Measurements from ENCODE around the gene NDUFS8. TPM values are rescaled to one million over a fixed set of nuclear protein-coding genes. Genes with fewer than 3 reads are reported as not detected.

The NDUFS8 gene
- total and polyA plus RNA-seq, 2 donors (not counting 1 experiment from before 2014, with no cell fraction given): 73.9 to 84.6 TPM

- CTCF ChIA-PET: no interaction called here
- ATAC-seq (ENCODE audit: low read depth): no peak
- TF ChIP-seq, protein P1, sequence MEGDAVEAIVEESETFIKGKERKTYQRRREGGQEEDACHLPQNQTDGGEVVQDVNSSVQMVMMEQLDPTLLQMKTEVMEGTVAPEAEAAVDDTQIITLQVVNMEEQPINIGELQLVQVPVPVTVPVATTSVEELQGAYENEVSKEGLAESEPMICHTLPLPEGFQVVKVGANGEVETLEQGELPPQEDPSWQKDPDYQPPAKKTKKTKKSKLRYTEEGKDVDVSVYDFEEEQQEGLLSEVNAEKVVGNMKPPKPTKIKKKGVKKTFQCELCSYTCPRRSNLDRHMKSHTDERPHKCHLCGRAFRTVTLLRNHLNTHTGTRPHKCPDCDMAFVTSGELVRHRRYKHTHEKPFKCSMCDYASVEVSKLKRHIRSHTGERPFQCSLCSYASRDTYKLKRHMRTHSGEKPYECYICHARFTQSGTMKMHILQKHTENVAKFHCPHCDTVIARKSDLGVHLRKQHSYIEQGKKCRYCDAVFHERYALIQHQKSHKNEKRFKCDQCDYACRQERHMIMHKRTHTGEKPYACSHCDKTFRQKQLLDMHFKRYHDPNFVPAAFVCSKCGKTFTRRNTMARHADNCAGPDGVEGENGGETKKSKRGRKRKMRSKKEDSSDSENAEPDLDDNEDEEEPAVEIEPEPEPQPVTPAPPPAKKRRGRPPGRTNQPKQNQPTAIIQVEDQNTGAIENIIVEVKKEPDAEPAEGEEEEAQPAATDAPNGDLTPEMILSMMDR (IDR thresholded peaks at IDR 0.05): no peak
- H3K4me2 ChIP-seq (replicated peaks; ENCODE audit: low read depth, low read length, poor library complexity, severe bottlenecking): no peak overlapping the region
- no peak overlapping the region for H2AFZ ChIP-seq (ENCODE audit: insufficient read depth, low read depth, low read length, poor library complexity, severe bottlenecking)
- H3K4me3 Mint-ChIP-seq: peak overlapping the region; percentile 19
- no peak overlapping the region for H3K4me3 ChIP-seq (ENCODE audit: control extremely low read depth in 1 of 5, extremely low read depth in 1 of 5, insufficient read depth in 1 of 5, low read depth in 2 of 5, low read length in 4 of 5)
- peaks cover 12% of the 10 kb centered on the region for H4K20me1 ChIP-seq (ENCODE audit: control insufficient read depth, insufficient read depth, low read length, poor library complexity, severe bottlenecking)
- peaks cover 31% of the 10 kb centered on the region for H3K4me1 Mint-ChIP-seq
- 93% methylated on average over 12 of the region's 12 CpGs for WGBS (ENCODE audit: insufficient coverage)
- no peak overlapping the region for H3K27ac Mint-ChIP-seq
- DNase-seq: no peak
- H3K4me1 ChIP-seq (ENCODE audit: control insufficient read depth in 2 of 2, insufficient read depth in 2 of 2, low read length in 2 of 2): peaks cover 18 to 41% of the 10 kb centered on the region in 2 donors
- H3K9me3 ChIP-seq (ENCODE audit: control extremely low read depth in 1 of 3, control insufficient read depth in 2 of 3, insufficient read depth in 1 of 3, low read length in 2 of 3): no peaks in the 10 kb centered on the region
- intact Hi-C loops (cut with micrococcal nuclease): loop anchor here (5.0 to 10.0 kb wide), 3 partner anchors 181 to 431 kb away; partner anchors contain the start of genes C11orf24, KMT5B and PPP6R3
- POLR2A ChIA-PET: no interaction called here
- no peak overlapping the region for H3K9ac ChIP-seq (ENCODE audit: low read length)
- H3K27me3 Mint-ChIP-seq: no peaks in the 10 kb centered on the region
- peaks cover 0 to 17% of the 10 kb centered on the region in 2 experiments for H3K36me3 ChIP-seq (replicated peaks in 1 of 2; ENCODE audit: control extremely low read depth in 1 of 2, control insufficient read depth in 1 of 2, extremely low read depth in 1 of 2, insufficient read depth in 2 of 2, low read length in 1 of 2)
- H3K27me3 ChIP-seq (replicated peaks in 1 of 4; ENCODE audit: control extremely low read depth in 1 of 4, control insufficient read depth in 3 of 4, insufficient read depth in 4 of 4, low read length in 3 of 4): no peaks in the 10 kb centered on the region
- H3K79me2 ChIP-seq (ENCODE audit: control insufficient read depth, insufficient read depth, low read length): peaks cover 22% of the 10 kb centered on the region
- H3K9me3 Mint-ChIP-seq (ENCODE audit: insufficient read depth): no peaks in the 10 kb centered on the region
- no peak overlapping the region for H3K27ac ChIP-seq (ENCODE audit: low read length in 2 of 2)
Observed at GRCh38 chr11:68033708-68034045, 3.2 kb downstream of the NDUFS8 start.

DNA sequence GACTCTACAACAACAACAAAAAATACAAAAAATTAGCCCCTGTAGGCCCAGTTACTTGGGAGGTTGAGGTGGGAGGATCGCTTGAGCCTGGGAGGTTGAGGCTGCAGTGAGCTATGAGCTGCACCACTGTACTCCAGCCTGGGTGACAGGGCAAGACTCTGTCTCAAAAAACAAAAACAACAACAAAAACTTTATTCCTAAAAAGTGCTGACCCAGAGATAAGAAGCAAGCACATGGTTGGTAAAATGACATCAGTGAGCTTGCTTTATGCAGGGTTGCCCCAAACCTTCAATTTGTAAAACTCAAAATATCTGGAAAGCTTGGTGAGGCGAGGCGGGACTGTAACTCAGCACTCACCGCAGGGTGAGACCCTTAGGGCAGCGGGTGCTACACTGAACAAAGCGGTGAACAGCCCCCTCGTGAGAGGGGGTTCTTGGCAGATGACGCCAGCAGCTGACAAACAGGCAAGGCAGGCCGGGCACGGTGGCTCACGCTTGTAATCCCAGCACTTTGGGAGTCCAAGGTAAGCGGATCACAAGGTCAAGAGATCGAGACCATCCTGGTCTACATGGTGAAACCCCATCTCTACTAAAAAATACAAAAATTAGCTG, 4.9 kb downstream of the NDUFS8 start:
- Mint-ChIP-seq H3K4me1 (peaks cover 32% of the 10 kb centered on the region), H3K9me3 (ENCODE audit: insufficient read depth) (no peaks in the 10 kb centered on the region), H3K4me3 (no peak overlapping the region), H3K27ac (peak overlapping the region; percentile 15), H3K27me3 (no peaks in the 10 kb centered on the region)
- peaks cover 24 to 50% of the 10 kb centered on the region in 2 donors for H3K4me1 ChIP-seq (ENCODE audit: control insufficient read depth in 2 of 2, insufficient read depth in 2 of 2, low read length in 2 of 2)
- no peak overlapping the region for H3K9ac ChIP-seq (ENCODE audit: low read length)
- 95% methylated on average over 12 of the region's 13 CpGs for WGBS (ENCODE audit: insufficient coverage)
- H3K36me3 ChIP-seq (replicated peaks in 1 of 2; ENCODE audit: control extremely low read depth in 1 of 2, control insufficient read depth in 1 of 2, extremely low read depth in 1 of 2, insufficient read depth in 2 of 2, low read length in 1 of 2): peaks cover 0 to 17% of the 10 kb centered on the region in 2 experiments
- no peak overlapping the region for H3K4me3 ChIP-seq (ENCODE audit: control extremely low read depth in 1 of 5, extremely low read depth in 1 of 5, insufficient read depth in 1 of 5, low read depth in 2 of 5, low read length in 4 of 5)
- ChIA-PET POLR2A (no interaction called here), CTCF (interaction anchor here (0.5 to 1.3 kb wide), 2 partner anchors 26 to 204 kb away, joined by 3 to 5 read pairs; no protein-coding TSS in a partner anchor)
- H3K9me3 ChIP-seq (ENCODE audit: control extremely low read depth in 1 of 3, control insufficient read depth in 2 of 3, insufficient read depth in 1 of 3, low read length in 2 of 3): no peaks in the 10 kb centered on the region
- H2AFZ ChIP-seq (ENCODE audit: insufficient read depth, low read depth, low read length, poor library complexity, severe bottlenecking): no peak overlapping the region
- no peak for TF ChIP-seq EZH2 (IDR thresholded peaks at IDR 0.05; ENCODE audit: borderline replicate concordance, insufficient read depth, low read depth, low read length, poor library complexity, severe bottlenecking)
- TF ChIP-seq, protein P1 (IDR thresholded peaks at IDR 0.05): no peak
- H4K20me1 ChIP-seq (ENCODE audit: control insufficient read depth, insufficient read depth, low read length, poor library complexity, severe bottlenecking): peaks cover 12% of the 10 kb centered on the region
- ATAC-seq (ENCODE audit: low read depth) (no peak), DNase-seq (no peak)
- H3K27ac ChIP-seq (ENCODE audit: low read length in 2 of 2): no peak overlapping the region
- intact Hi-C loops (cut with micrococcal nuclease): loop anchor here (10.0 kb wide), 2 partner anchors 179 to 429 kb away; partner anchors contain the start of genes KMT5B and PPP6R3
- H3K27me3 ChIP-seq (replicated peaks in 1 of 4; ENCODE audit: control extremely low read depth in 1 of 4, control insufficient read depth in 3 of 4, insufficient read depth in 4 of 4, low read length in 3 of 4): no peaks in the 10 kb centered on the region
- no peak overlapping the region for H3K4me2 ChIP-seq (replicated peaks; ENCODE audit: low read depth, low read length, poor library complexity, severe bottlenecking)
- H3K79me2 ChIP-seq (ENCODE audit: control insufficient read depth, insufficient read depth, low read length): peaks cover 39% of the 10 kb centered on the region

Data from B cell (primary cell).